Cerebellar cortex (tissue), 1 donor: ENCODE results near the gene CHST3.

Source experiments
- DNase-seq: peaks from one replicate; pipeline ENCODE4 v3.0.0-alpha.2; 2015; ENCODE audit warnings: low spot score

Gene CHST3

GRCh38 chr10:71990706-71991269 lies 26.6 kb downstream of the CHST3 start:
- DNase-seq: no peak

DNA sequence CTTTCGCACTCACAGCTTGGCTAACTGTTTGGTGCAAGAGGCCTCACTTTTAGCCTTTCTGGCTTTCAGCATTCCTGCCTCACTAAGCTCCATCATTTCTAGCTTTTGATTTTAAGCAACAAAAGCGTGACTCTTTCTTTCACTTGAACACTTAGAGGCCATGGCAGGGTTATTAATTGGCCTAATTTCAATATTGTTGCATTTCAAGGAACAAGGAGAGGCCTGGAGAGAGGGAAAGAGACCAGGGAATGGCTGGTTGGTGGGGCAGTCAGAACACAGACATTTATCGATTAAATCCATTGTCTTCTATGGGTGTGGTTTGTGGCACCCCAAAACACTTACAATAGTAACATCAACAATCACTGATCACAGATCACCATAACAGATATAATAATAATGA lies 31.3 kb downstream of the CHST3 start:
- no peak for DNase-seq

DNA sequence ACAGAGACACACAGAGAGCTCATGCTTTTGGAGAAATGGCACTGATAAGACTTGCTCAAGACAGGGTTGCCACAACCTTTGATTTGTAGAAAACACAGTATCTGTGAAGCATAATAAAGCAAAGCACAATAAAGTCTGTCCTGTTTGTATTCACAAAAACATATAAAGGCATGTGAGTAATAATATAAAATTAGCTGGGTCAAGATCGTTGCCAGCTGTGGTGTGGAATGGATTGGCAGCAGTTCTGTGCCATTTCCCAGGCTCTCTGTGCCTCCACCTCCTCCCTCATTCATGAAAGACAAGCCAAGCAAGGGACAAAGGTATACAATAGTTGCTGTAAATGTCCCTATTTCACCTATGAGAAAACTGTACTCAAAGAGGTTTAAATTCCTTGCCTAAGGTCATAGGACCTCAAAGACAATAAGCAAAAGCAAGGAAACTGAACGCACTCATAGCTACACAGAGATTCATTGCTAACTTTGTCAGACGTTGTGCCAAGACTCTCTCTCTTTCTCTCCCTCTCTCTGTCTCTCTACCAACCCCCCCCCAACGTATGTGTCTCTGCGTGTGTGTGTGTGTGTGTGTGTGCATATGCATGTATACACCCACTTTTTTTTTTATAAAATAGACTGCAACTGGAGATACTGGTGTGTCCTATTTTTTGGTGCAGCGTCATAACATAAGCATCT lies 31.8 kb downstream of the CHST3 start:
- no peak for DNase-seq

DNA sequence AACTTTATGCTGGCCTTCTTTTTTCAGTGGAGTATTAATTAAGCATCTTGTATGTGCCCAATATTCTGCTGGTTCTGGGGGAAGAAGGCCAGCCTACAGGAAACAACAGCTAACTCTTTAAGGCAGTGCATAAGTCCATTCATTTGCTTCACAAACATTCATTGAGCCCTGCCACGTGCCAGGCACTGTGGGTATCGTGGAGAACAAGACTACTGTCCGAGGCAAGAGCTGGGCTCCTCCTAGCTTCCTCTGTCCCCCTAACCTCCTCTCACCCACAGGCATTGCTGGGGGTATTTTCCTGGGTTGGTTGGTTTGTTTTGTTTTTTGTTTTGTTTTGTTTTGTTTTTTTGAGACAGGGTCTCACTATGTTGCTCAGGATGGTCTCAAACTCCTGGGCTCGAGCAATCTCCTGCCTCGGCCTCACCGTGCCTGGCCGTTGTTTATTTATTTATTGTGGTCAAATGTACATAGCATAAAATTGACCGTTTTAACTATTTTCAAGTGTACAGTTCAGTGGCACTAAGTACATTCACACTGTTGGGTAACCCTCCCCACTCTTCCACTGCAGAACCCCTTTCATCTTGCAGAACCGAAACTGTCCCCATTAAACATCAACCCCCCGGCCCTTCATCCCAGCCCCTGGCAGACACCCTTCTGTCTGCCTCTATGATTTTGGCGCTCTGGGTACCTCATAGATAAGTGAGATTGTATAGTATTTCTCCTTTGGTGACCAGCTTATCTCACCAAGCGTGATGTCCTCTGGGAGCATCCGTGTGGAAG lies 32.6 kb downstream of the CHST3 start:
- DNase-seq: no peak

DNA sequence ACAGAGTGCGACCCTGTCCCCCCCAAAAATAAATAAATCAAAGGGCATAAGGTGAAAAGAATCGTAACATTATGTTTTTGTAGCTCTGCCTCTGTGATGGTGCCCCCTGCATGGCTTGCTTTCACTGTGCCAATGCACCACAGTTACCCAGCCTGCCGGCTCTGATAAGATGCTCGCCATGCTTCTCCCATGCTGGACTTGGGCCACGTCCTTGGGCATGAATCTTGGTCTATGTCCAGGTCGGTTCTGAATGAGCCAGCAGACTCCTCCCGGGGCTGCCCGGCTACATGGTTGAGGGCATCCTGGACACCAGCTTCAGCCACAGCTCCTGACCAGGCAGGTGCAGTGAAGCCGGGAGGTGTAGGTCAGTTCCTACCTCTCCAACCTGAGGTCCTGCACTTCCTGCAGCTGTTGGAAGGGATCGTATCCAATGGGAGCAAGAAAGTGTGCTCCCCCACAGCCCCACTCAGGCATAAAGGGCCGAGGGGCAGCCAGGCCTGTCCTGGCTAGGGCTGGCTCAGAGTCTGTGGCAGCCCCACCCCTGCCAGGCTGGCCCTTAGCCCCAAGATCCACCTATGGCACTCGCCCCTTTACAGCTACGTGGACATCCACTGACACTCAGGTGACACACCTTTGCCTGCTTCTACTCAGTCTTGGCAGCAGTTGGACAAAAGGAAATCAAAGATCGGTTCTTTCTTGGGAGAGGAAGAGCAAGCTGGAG lies 34.1 kb downstream of the CHST3 start:
- DNase-seq: peak; percentile 95

DNA sequence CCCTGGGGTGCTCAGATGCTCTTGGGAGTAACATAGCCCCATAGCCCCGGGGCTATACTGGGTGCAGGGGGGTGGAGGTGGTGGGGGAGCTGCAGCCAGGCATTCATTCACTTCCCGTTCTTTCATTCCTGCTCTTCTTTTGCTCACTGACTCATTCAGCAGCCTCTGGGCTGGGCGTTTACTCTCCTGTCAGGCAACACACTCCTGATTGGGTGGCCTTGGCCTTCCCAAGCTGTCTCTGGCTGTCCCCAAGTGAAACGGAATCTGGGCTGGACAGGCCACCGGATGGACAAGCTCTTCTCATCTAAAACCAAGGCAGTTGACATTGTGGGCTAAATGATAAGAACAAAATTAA lies 34.6 kb downstream of the CHST3 start:
- peak; percentile 33 for DNase-seq

DNA sequence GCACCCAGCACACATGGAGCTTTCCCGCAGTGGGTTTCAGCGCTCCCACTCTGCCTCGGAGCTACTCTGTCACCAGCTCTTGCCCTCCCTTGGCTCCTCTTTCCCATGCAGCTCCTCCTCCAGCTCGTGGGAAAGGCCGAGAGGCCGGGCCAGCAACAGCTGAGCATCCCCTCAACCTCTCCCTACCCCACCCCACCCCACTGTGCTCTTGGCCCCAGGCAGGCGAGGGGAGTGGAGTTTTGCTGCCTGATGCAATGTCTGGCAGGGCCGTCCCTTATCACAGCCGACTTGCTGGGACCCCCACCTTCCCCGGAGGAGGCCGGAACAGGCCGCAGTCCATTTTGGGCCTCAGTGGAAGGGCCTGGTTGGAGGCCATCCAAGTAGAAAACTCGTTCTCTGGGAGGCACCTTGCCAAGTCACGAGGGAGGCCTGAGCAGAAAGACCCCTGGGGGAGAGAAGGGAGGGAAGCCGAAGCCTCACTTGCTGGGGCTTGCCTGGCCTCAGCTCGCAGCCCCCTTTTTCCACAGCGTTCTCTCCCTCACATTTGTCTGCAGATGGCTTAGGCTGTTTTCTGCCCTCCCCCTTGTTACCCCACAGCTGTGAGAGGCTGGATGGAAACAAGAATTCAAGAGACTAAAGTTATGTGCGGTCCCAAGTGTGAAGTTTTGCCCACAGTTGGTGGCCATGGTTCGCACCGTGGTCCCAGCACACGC lies 35.3 kb downstream of the CHST3 start:
- DNase-seq: no peak

DNA sequence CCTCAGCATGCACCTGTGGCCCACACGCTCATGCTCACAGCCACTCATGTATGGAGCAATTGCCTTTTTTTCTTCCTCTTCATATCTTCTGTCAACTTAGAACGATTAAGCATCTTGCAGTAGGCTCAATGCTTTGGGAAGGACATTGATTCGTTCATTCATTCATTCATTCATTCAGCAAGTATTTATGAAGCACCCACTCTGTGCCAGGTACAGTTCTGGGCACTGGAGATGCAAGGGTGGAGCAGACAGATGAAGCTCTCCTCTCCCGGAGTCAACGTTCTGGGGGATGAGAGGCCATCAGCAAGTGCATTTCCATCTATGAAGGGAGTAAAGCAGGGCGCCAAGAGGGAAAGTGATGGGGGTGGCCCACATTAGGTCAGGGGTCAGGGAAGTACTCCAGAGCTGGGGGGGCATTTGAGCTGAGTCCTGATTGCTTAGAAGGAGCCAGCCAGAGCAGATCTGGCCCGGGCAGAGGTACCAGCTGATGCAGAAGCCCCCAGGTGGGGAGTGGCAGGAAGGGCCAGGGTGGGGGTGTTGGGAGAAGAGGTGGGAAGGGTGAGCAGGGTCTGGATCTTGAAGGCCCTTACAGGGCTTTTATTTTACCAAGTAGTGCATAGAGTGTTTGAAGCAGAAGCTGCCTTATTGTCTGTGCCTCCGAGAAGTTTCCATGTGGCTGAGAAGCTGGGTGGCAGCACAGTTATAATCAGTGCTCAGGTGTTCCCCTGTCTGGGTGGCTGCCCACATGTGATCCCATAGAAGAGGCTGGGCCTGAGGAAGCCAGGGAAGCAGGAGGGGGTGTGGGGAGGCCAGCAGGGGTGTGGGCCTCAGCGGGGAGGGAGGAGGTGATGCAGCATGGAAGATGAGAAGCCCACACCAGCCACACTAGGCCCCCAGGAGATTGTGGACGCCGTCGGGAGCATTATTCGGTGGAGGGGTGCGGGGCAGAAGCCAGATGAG lies 36.2 kb downstream of the CHST3 start:
- no peak for DNase-seq

DNA sequence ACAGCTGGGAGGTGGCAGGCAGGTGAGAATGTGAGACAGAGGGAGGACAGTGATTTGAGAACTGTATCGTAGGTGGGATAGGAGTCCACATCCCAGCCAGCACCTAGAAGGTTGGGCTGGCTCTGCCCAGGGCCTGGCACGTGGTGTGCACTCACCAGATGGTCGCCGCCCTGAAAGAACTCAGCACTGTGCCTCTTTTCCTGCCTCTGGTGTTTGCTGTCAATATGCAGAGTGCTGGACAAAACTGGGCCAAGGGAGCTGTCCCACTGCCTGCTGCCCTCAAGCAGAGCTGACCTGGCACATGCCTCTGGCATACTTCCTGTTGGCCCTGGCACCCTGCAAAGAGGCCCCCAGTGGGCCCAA lies 36.8 kb downstream of the CHST3 start:
- peak; percentile 76 for DNase-seq

DNA sequence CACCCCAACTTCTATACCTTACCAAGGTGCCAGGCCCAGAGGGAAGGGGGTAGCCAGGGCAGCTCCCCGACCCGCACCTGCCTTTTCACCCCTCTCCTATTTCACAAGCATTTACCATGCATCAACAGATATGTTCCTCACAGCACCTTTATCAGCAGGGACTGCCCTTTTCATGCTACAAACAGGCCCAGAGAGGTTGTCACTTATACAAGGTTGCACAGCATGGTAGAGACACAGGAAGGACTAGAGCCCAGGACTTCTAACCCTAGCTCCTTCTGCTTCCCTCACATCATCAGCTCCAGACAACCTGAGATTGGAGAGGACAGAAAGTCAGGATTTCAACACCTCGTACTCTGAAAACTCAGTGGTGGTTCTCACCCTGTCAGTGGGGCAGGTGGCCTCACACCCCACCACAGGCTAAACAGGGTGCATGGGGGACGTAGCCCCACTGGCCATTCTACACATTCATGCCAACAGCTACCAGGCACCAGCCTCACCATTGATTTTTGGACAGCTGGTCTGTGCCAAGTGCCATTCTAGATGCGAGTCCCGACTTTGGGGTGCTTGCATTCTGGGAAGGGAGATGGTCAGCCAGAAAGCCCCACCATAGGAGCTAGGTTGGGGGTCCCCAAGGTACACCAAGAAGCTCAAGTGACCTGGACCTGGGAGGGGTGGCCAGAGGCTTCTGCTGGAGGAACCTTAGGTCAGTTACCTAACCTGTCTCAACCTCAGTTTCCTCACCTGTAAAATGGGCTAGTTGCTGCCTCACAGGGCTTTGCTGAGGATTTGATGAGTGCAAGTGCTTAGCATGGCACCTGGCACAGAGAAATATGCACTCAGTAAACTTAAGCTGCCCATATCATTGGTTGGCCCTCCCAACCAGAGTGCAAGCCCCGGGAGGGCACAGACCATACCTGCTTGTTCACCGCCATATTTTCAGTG lies 38.4 kb downstream of the CHST3 start:
- DNase-seq: no peak

DNA sequence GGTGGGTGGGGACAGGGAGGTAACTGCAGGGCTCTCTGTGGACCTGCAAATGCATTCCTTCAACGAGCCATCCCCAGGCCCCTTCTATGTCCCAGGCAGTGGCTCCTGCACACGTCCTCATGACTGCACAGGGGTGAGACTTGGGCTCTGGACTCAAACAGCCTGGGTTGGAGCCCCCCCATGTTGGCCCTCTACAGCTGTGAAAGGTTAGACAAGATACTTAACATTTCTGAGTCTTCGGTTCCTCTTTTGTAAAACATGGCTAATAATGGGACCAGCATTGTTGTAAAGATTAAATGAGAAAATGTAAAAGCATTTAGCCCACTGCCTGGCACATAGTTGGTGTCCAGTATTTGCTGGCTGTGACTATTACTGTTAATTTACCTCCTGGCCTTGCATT lies 41.8 kb downstream of the CHST3 start:
- no peak for DNase-seq

DNA sequence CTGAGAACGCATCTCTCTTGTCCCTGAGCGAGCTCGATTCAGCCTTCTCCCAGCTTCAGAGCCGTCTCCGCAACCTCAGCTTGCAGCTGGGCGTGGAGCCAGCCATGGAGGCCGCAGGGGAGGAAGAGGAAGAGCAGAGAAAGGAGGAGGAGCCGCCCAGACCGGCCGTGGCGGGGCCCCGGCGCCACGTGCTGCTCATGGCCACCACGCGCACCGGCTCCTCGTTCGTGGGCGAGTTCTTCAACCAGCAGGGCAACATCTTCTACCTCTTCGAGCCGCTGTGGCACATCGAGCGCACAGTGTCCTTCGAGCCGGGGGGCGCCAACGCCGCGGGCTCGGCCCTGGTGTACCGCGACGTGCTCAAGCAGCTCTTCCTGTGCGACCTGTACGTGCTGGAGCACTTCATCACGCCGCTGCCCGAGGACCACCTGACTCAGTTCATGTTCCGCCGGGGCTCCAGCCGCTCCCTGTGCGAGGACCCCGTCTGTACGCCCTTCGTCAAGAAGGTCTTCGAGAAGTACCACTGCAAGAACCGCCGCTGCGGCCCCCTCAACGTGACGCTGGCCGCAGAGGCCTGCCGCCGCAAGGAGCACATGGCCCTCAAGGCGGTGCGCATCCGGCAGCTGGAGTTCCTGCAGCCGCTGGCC lies 43.2 kb downstream of the CHST3 start:
- DNase-seq: no peak

DNA sequence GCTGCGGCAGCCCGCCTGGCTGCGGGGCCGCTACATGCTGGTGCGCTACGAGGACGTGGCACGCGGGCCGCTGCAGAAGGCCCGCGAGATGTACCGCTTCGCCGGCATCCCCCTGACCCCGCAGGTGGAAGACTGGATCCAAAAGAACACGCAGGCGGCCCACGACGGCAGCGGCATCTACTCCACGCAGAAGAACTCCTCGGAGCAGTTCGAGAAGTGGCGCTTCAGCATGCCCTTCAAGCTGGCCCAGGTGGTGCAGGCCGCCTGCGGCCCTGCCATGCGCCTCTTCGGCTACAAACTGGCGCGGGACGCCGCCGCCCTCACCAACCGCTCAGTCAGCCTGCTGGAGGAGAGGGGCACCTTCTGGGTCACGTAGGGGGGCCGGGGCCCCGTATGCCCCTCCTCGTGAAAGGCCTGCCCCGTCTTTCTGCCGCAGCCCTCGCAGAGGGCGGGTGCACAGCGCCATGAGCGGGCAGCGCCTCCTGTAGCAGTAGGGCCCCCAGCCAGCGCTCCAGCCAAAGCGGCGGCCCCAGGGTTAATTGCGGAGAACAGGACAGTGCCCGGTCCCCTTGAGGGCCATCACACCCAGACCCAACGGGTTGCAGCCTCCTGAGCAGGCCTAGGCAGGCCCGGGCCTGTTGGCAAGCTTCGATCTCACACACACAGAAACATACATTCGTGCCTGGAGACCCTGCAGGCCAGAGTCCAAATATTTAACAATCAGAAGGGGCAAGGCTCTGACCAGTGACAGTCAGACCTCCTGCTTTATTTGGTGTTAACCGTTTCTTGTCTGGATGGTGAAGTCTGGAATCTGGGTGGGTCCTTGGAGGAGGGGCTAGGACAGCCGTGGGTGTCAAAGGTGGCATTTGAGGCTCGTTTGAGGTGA lies 44.1 kb downstream of the CHST3 start:
- no peak for DNase-seq

GRCh38 chr10:72009051-72009424 lies 44.8 kb downstream of the CHST3 start:
- no peak for DNase-seq

- DNase-seq: no peak
Measured at GRCh38 chr10:72009425-72010081, 45.4 kb downstream of the CHST3 start.

- no peak for DNase-seq
Measured at GRCh38 chr10:72010234-72010973, 46.2 kb downstream of the CHST3 start.

DNA sequence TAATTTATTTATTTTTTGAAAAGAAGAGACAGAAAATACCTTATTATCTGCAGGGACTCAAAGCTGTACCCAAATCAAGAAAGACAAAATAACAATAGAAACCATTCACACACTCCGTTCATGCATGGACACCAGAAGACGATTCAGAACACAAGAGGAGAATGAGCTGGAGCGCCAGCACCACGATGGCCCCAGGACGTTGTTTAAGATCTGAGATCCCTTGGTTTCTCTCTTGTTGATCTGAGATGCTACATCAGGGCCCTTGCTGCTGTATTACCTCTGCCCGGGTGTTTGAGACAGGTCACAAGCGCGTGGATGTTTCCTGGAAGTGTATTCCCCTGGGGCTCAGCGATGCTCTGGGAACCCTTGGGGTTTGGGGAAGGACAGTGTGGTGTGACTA lies 46.8 kb downstream of the CHST3 start:
- no peak for DNase-seq
